ENCODE results near the gene FAM168B.

The FAM168B gene

DNA sequence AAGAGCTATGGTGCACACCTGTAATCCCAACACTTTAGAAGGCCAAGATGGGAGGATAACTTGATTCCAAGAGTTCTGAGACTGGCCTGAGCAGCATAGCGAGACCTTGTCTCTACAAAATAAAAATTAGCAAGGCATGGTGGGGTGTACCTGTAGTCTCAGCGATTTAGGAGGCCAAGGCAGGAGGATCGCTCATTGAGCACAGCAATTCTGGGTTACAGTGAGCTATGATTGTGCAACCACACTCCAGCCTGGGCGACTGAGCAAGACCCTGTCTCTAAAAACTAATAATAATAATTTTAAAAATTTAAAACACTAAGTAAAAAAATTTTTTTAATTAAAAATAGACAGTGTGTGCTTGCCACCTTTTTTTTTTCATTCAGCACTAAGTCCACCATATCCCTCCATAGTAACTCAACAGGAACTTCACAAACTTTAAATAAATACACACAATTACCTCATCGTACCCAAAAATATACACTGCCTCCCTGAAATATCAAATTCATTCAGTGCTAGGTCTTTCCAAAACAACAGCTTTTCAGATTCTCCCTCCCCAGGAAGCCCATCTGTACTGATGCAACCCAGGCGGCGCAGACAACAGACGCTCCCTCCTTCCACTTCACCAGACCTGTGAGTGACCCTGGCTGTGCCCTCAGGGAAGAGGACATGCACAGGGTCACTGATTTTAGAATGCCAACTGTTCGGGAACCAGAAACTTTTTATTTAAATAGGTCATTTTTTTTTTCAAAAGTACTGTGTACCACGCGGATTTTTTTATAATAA is 29.6 kb downstream of the FAM168B start:
- Histone ChIP-seq H3K27ac (no peak overlapping the region), H3K27me3 (replicated peaks) (no peaks in the 10 kb centered on the region), H3K36me3 (replicated peaks) (peaks cover 18% of the 10 kb centered on the region), H3K4me3 (ENCODE audit: low read depth, low read length) (no peak overlapping the region)
- in situ Hi-C loops (cut with HindIII; ENCODE audit: low pct_ligation_motif_present, low sequenced_read_pairs), result no loop called here
- DNase-seq, result no peak
- TF ChIP-seq, protein P1, sequence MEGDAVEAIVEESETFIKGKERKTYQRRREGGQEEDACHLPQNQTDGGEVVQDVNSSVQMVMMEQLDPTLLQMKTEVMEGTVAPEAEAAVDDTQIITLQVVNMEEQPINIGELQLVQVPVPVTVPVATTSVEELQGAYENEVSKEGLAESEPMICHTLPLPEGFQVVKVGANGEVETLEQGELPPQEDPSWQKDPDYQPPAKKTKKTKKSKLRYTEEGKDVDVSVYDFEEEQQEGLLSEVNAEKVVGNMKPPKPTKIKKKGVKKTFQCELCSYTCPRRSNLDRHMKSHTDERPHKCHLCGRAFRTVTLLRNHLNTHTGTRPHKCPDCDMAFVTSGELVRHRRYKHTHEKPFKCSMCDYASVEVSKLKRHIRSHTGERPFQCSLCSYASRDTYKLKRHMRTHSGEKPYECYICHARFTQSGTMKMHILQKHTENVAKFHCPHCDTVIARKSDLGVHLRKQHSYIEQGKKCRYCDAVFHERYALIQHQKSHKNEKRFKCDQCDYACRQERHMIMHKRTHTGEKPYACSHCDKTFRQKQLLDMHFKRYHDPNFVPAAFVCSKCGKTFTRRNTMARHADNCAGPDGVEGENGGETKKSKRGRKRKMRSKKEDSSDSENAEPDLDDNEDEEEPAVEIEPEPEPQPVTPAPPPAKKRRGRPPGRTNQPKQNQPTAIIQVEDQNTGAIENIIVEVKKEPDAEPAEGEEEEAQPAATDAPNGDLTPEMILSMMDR (IDR thresholded peaks at IDR 0.05; ENCODE audit: low read depth, low read length, missing control alignments), result no peak

- in situ Hi-C loops (cut with HindIII; ENCODE audit: low pct_ligation_motif_present, low sequenced_read_pairs), result no loop called here
- DNase-seq, result no peak
- Histone ChIP-seq H3K27me3 (replicated peaks) (no peaks in the 10 kb centered on the region), H3K27ac (no peak overlapping the region), H3K36me3 (replicated peaks) (peaks cover 24% of the 10 kb centered on the region), H3K4me3 (ENCODE audit: low read depth, low read length) (no peak overlapping the region)
- TF ChIP-seq, protein P1 (IDR thresholded peaks at IDR 0.05; ENCODE audit: low read depth, low read length, missing control alignments), result no peak
Measured at GRCh38 chr2:131058920-131059319, 34.3 kb downstream of the FAM168B start.

GRCh38 chr2:131058214-131058843 is 34.9 kb downstream of the FAM168B start:
- Histone ChIP-seq H3K4me3 (ENCODE audit: low read depth, low read length) (no peak overlapping the region), H3K27ac (no peak overlapping the region), H3K27me3 (replicated peaks) (no peaks in the 10 kb centered on the region), H3K36me3 (replicated peaks) (peaks cover 28% of the 10 kb centered on the region)
- TF ChIP-seq, protein P1 (IDR thresholded peaks at IDR 0.05; ENCODE audit: low read depth, low read length, missing control alignments), result no peak
- no peak for DNase-seq
- in situ Hi-C loops (cut with HindIII; ENCODE audit: low pct_ligation_motif_present, low sequenced_read_pairs), result no loop called here

DNA sequence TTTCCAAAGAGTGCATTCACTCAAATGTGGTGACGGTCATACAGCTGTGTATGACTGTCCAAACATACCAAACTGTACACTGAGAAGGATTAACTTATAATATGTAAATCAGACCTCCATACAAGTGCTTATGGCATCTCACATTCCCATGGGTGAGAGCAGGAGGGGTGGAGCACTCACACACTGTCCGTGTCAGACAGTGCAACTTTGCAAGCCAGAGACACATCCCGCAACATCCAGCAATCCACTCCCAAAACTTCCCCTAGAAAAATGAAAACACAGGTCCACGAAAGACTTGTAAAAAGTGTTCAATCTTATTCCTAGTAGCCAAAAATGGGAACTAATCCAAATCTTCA is 36.4 kb downstream of the FAM168B start:
- Histone ChIP-seq H3K4me3 (ENCODE audit: low read depth, low read length) (no peak overlapping the region), H3K27ac (no peak overlapping the region), H3K36me3 (replicated peaks) (peaks cover 41% of the 10 kb centered on the region), H3K27me3 (replicated peaks) (no peaks in the 10 kb centered on the region)
- in situ Hi-C loops (cut with HindIII; ENCODE audit: low pct_ligation_motif_present, low sequenced_read_pairs), result no loop called here
- DNase-seq, result no peak
- TF ChIP-seq, protein P1 (IDR thresholded peaks at IDR 0.05; ENCODE audit: low read depth, low read length, missing control alignments), result no peak

DNA sequence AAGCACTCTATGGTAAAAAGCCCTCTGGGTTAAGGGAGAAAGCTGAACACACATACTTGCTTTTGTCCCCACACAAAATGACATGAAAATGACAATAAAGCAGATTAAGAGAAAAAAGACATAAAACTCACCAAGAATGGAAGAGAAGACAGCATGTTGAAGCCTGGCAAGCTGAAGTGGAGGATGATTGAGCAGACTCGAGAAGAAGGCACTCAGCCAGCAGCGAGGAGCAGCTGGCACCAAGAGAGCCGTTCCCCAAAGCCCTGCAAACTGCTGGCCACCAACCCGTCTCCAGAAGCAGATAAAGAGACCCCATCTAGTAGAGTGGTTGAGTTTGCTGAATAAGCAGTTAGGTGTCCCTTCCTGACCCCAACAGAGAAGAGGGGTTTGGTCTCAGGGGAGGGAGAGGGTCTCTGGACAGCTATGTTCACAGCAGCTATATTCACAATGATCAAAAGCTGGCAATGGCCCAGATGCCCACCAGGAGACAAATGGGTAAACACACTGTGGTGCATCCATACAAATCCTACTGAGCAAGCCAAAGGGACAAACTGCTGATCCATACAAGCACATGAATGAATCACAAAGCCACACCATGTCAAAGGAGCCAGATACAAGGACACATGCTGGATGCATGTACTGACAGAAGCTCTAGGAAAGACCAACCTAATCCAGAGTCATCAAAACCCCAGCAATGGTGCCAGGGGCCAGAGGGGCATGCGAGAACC is 36.9 kb downstream of the FAM168B start:
- DNase-seq, result no peak
- Histone ChIP-seq H3K36me3 (replicated peaks) (peaks cover 45% of the 10 kb centered on the region), H3K27me3 (replicated peaks) (no peaks in the 10 kb centered on the region), H3K4me3 (ENCODE audit: low read depth, low read length) (no peak overlapping the region), H3K27ac (no peak overlapping the region)
- TF ChIP-seq, protein P1 (IDR thresholded peaks at IDR 0.05; ENCODE audit: low read depth, low read length, missing control alignments), result no peak
- in situ Hi-C loops (cut with HindIII; ENCODE audit: low pct_ligation_motif_present, low sequenced_read_pairs), result no loop called here
